Nephron (organoid): ENCODE data around the gene LMOD2.

Experiments used
- H3K27ac Mint-ChIP-seq, 3 experiments: 2 replicates each; pipeline ENCODE4 v1.8.0; 2020; ENCODE audit warnings: mixed read lengths in 3 of 3, mild to moderate bottlenecking in 2 of 3, moderate library complexity in 1 of 3
- H3K27me3 Mint-ChIP-seq: 2 replicates; pipeline ENCODE4 v1.8.0; 2021; ENCODE audit warnings: low read depth, mild to moderate bottlenecking, moderate library complexity, mixed read lengths
- H3K36me3 Mint-ChIP-seq: 2 replicates; pipeline ENCODE4 v1.8.0; 2020; ENCODE audit warnings: low read depth, mixed read lengths
- H3K4me1 Mint-ChIP-seq: 2 replicates; pipeline ENCODE4 v1.8.0; 2020; ENCODE audit warnings: mixed read lengths
- H3K4me3 Mint-ChIP-seq, 3 experiments: 2 replicates each; pipeline ENCODE4 v1.8.0; 2020; ENCODE audit warnings: mild to moderate bottlenecking in 3 of 3, mixed read lengths in 3 of 3, moderate library complexity in 2 of 3
- H3K9me3 Mint-ChIP-seq: 2 replicates; pipeline ENCODE4 v1.8.0; 2020; ENCODE audit warnings: mixed read lengths
- TF ChIP-seq, protein P1 (sequence below), 3 experiments: fragments of 200-600 bp; sonication (generic); IDR thresholded peaks; one replicate each; pipeline ENCODE4 v1.5.0; 2021; ENCODE audit warnings: antibody characterized with exemption in 3 of 3; ENCODE audit not compliant: unreplicated experiment in 3 of 3

The LMOD2 gene

GRCh38 chr7:123665896-123666295 is 10.2 kb downstream of the LMOD2 start:
- Mint-ChIP-seq H3K4me3 (no peak overlapping the region), H3K27ac (no peak overlapping the region), H3K4me1 (peaks cover 11% of the 10 kb centered on the region), H3K9me3 (peaks cover 3% of the 10 kb centered on the region), H3K36me3 (no peaks in the 10 kb centered on the region), H3K27me3 (no peaks in the 10 kb centered on the region)
- TF ChIP-seq, protein P1, sequence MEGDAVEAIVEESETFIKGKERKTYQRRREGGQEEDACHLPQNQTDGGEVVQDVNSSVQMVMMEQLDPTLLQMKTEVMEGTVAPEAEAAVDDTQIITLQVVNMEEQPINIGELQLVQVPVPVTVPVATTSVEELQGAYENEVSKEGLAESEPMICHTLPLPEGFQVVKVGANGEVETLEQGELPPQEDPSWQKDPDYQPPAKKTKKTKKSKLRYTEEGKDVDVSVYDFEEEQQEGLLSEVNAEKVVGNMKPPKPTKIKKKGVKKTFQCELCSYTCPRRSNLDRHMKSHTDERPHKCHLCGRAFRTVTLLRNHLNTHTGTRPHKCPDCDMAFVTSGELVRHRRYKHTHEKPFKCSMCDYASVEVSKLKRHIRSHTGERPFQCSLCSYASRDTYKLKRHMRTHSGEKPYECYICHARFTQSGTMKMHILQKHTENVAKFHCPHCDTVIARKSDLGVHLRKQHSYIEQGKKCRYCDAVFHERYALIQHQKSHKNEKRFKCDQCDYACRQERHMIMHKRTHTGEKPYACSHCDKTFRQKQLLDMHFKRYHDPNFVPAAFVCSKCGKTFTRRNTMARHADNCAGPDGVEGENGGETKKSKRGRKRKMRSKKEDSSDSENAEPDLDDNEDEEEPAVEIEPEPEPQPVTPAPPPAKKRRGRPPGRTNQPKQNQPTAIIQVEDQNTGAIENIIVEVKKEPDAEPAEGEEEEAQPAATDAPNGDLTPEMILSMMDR (IDR thresholded peaks at IDR 0.05; ENCODE audit: unreplicated experiment in 3 of 3), result no peak

DNA sequence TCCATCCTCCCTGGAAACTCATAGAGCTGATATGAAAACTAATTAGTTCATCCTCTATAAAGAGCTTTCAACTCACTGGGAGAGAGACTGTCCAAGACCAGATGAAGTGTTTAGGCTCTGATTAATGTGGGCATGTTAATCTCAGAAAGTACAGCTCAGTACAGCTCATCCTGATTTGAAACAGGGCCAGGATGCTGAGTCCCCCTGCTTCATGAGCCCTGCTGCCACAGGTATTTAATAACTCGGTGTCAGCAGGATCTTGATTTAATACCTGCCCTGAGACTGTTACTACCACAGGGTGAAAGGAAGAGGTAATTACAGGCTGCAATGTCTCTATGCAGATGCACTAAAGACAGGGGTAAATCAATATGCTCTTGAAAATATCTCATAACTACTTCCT is 10.8 kb downstream of the LMOD2 start:
- H3K4me3 Mint-ChIP-seq, result no peak overlapping the region

GRCh38 chr7:123669485-123669884 is 13.8 kb downstream of the LMOD2 start:
- Mint-ChIP-seq H3K9me3 (no peaks in the 10 kb centered on the region), H3K27ac (no peak overlapping the region), H3K36me3 (no peaks in the 10 kb centered on the region), H3K4me1 (peaks cover 27% of the 10 kb centered on the region), H3K4me3 (no peak overlapping the region), H3K27me3 (no peaks in the 10 kb centered on the region)
- TF ChIP-seq, protein P1 (IDR thresholded peaks at IDR 0.05; ENCODE audit: unreplicated experiment in 3 of 3), result no peak

More for the DNA sequence above, 10.8 kb downstream of the LMOD2 start:
- no peaks in the 10 kb centered on the region for H3K36me3 Mint-ChIP-seq
- H3K27me3 Mint-ChIP-seq, result no peaks in the 10 kb centered on the region
- peaks cover 11% of the 10 kb centered on the region for H3K4me1 Mint-ChIP-seq
- TF ChIP-seq, protein P1 (IDR thresholded peaks at IDR 0.05; ENCODE audit: unreplicated experiment in 3 of 3), result no peak
- no peak overlapping the region for H3K27ac Mint-ChIP-seq
- H3K9me3 Mint-ChIP-seq, result peaks cover 3% of the 10 kb centered on the region

GRCh38 chr7:123673137-123673732 is 17.6 kb downstream of the LMOD2 start:
- TF ChIP-seq, protein P1 (IDR thresholded peaks at IDR 0.05; ENCODE audit: unreplicated experiment in 3 of 3), result no peak
- Mint-ChIP-seq H3K27me3 (no peaks in the 10 kb centered on the region), H3K27ac (peak overlapping the region in 1 of 3 experiments; percentile 81), H3K36me3 (no peaks in the 10 kb centered on the region), H3K4me1 (peaks cover 49% of the 10 kb centered on the region), H3K9me3 (no peaks in the 10 kb centered on the region), H3K4me3 (no peak overlapping the region)

DNA sequence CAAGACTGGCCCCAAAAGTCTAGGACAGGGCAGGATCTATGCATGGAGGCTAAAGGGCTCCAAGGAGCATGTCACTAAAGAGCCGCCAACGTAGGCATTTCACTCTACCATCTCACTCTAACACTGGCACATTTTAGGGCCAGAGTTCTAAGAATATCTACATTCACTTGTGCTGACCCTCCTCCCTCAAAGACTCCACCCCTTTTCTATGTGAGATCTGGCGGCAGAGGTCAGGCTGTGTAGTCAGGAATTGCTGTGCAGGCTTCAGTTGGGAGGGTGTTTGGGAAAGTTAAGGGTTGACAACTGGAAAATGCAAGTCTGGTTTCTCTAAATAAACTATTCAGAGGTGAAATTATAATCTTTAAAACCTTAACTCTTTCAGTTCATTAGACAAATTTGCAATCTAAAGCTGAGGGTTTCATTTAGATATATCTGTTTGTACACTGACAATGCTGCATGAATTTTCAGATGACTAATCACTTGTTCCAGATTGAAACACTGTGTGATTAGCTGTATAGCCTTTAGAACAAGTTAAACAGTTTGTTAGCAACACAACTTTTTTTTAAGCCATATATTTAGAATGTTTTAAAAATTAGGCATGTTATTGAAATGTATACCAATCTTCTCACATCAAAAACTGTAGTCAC is 18.2 kb downstream of the LMOD2 start:
- Mint-ChIP-seq H3K9me3 (no peaks in the 10 kb centered on the region), H3K36me3 (peaks cover under 1% of the 10 kb centered on the region), H3K27ac (peak overlapping the region in 2 of 3 experiments; percentile 68 to 81), H3K27me3 (no peaks in the 10 kb centered on the region), H3K4me1 (peaks cover 49% of the 10 kb centered on the region), H3K4me3 (peak overlapping the region in 1 of 3 experiments; percentile 24)
- TF ChIP-seq, protein P1 (IDR thresholded peaks at IDR 0.05; ENCODE audit: unreplicated experiment in 3 of 3), result no peak
